ENCODE measurements around the gene DERL2. TPM values are rescaled to one million over a fixed set of nuclear protein-coding genes. Genes with fewer than 3 reads are reported as not detected.

DERL2 gene
- total and polyA plus RNA-seq, 2 experiments from 2014 or later = 38.6 to 160 TPM

DNA sequence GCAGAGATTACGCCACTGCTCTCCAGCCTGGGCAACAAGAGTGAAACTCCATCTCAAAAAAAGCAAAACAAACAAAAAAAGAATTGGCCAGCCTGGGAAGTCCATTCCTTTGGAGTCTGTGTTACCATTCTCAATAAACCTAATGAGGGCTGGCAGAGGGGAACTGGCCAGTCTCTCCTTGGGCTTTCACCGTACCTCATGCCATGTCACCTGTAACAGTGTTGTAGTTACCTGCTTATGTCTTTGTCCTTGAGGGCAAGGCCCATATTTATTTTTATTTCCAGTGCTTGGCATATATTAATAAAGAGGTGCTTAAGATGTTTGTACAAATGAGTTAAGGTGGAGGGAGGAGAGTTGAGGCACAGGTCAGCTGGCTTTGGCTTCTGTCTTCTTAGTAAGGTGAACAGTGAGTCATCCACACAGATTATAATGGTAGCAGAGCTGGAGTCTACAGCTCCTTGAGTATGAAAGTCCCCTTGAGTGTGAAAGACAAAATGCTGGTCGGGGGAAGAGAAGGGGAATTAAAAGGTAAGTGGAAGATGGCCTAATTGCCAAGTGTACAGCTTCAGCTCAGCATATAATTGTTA lies 55.5 kb downstream of the DERL2 start:
- 86 to 93% methylated on average over 3 of the region's 3 CpGs for WGBS, 2 experiments (ENCODE audit: low coverage in 1 of 2, low lambda C conversion rate in 2 of 2, missing lambda C conversion rate in 2 of 2)
- Histone ChIP-seq H3K9me3 (ENCODE audit: low read depth) (no peaks in the 10 kb centered on the region), H3K9me2 (ENCODE audit: insufficient read depth) (no peaks in the 10 kb centered on the region), H3K9ac (no peak overlapping the region), H2AFZ (no peak overlapping the region), H3K79me2 (ENCODE audit: insufficient read depth) (peaks cover 18% of the 10 kb centered on the region), H3K4me1 (ENCODE audit: insufficient read depth) (no peaks in the 10 kb centered on the region), H3K27ac (no peak overlapping the region), H3K36me3 (ENCODE audit: low read depth) (peaks cover 42% of the 10 kb centered on the region), H3F3A (ENCODE audit: insufficient read depth) (peaks cover 27% of the 10 kb centered on the region; the same call in 1 of the 2 replicates), H4K20me1 (ENCODE audit: insufficient read depth) (no peaks in the 10 kb centered on the region), H3K4me2 (ENCODE audit: unreplicated experiment) (no peak overlapping the region), H3K27me3 (replicated peaks; ENCODE audit: insufficient read depth) (no peaks in the 10 kb centered on the region), H3K4me3 (no peak overlapping the region)
- DNase-seq = no peak
- in situ Hi-C loops (cut with MboI) = no loop called here
- TF ChIP-seq EZH2phosphoT487 (IDR thresholded peaks at IDR 0.05; ENCODE audit: insufficient read depth, low read depth) (no peak), EZH2 (IDR thresholded peaks at IDR 0.05; ENCODE audit: insufficient read depth, poor library complexity, severe bottlenecking) (no peak)

DNA sequence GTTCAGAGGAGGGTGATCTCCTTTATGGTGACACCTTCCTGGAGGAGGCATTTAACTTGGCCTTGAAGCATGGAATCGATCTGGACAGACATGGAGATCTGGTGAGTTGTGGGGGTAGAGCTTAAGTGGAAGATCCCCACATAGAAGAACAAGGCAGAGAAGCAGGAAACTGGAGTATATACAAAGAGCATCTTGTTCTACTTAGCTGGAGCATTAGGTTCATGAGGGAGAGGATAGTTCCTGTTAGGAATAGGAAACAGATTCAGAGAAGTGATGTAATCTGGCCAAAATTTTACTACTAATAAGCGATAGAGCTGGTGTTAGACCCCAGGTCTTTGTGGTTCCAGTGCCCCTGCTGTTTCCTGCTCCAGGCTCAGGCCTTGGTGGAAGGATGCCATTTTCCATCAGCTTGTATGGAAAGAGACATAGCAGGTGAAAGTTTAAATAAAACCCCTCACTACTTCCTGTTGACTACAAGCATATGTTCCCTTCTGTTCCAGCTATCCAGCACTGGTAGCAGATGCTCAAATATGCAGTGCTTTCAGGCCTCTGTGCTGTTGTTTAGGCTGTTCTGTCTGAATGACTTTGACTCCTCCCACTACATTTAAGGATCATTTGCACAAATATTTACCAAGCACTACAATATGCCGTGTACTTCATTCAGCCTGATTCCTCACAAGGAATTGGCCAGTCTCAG lies 56.6 kb downstream of the DERL2 start:
- no peaks in the 10 kb centered on the region for H3K9me3 ChIP-seq (ENCODE audit: low read depth)
- 0 out of 2 replicates have a peak, but pooled peaks cover 7% of the 10 kb centered on the region for H3K79me2 ChIP-seq (ENCODE audit: insufficient read depth)
- TF ChIP-seq EZH2 (IDR thresholded peaks at IDR 0.05; ENCODE audit: insufficient read depth, poor library complexity, severe bottlenecking) = no peak
- TF ChIP-seq EZH2phosphoT487 (IDR thresholded peaks at IDR 0.05; ENCODE audit: insufficient read depth, low read depth) = no peak
- 14 to 24% methylated on average over 3 of the region's 3 CpGs for WGBS, 2 experiments (ENCODE audit: low coverage in 1 of 2, low lambda C conversion rate in 2 of 2, missing lambda C conversion rate in 2 of 2)
- no peaks in the 10 kb centered on the region for H3K9me2 ChIP-seq (ENCODE audit: insufficient read depth)
- H3K4me3 ChIP-seq = no peak overlapping the region
- no peak overlapping the region for H3K27ac ChIP-seq
- no peak for DNase-seq
- H3K36me3 ChIP-seq (ENCODE audit: low read depth) = peaks cover 36% of the 10 kb centered on the region
- H3K9ac ChIP-seq = no peak overlapping the region
- H3K4me1 ChIP-seq (ENCODE audit: insufficient read depth) = no peaks in the 10 kb centered on the region
- no peaks in the 10 kb centered on the region for H4K20me1 ChIP-seq (ENCODE audit: insufficient read depth)
- in situ Hi-C loops (cut with MboI) = no loop called here
- H3F3A ChIP-seq (ENCODE audit: insufficient read depth) = peaks cover 27% of the 10 kb centered on the region; the same call in 1 of the 2 replicates
- H2AFZ ChIP-seq = no peak overlapping the region
- H3K4me2 ChIP-seq (ENCODE audit: unreplicated experiment) = no peak overlapping the region
- no peaks in the 10 kb centered on the region for H3K27me3 ChIP-seq (replicated peaks; ENCODE audit: insufficient read depth)

DNA sequence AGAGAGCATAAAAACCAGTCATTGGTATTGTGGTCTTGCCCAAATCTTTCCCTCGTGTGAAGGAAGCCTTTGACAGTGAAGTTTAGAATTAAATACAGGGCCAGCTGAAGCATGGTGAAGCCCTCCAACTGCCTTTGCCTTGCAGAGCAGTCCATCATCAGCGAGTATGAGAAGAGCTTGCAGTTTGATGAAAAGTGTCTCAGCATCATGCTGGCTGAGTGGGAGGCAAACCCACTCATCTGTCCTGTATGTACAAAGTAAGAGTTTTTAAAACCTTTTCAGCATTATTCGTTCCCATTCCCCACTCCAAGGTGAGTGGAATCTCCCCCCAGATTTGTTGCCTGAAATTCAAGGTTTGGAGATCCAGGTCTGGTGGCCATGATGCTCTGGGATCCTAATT lies 60.2 kb downstream of the DERL2 start:
- no peak for DNase-seq
- in situ Hi-C loops (cut with MboI) = no loop called here
- no peak overlapping the region for H2AFZ ChIP-seq
- no peak overlapping the region for H3K4me3 ChIP-seq
- H3K27me3 ChIP-seq (replicated peaks; ENCODE audit: insufficient read depth) = no peaks in the 10 kb centered on the region
- H4K20me1 ChIP-seq (ENCODE audit: insufficient read depth) = no peaks in the 10 kb centered on the region
- TF ChIP-seq EZH2phosphoT487 (IDR thresholded peaks at IDR 0.05; ENCODE audit: insufficient read depth, low read depth) = no peak
- no peak for TF ChIP-seq EZH2 (IDR thresholded peaks at IDR 0.05; ENCODE audit: insufficient read depth, poor library complexity, severe bottlenecking)
- no peak overlapping the region for H3K27ac ChIP-seq
- peaks cover 11% of the 10 kb centered on the region; the same call in 1 of the 2 replicates for H3K79me2 ChIP-seq (ENCODE audit: insufficient read depth)
- H3K9ac ChIP-seq = no peak overlapping the region
- no peak overlapping the region for H3K4me2 ChIP-seq (ENCODE audit: unreplicated experiment)
- peaks cover 11% of the 10 kb centered on the region; the same call in 1 of the 2 replicates for H3F3A ChIP-seq (ENCODE audit: insufficient read depth)
- no peaks in the 10 kb centered on the region for H3K9me2 ChIP-seq (ENCODE audit: insufficient read depth)
- no peaks in the 10 kb centered on the region for H3K9me3 ChIP-seq (ENCODE audit: low read depth)
- peaks cover 14% of the 10 kb centered on the region for H3K4me1 ChIP-seq (ENCODE audit: insufficient read depth)
- peaks cover 12% of the 10 kb centered on the region for H3K36me3 ChIP-seq (ENCODE audit: low read depth)
- WGBS, 2 experiments (ENCODE audit: low coverage in 1 of 2, low lambda C conversion rate in 2 of 2, missing lambda C conversion rate in 2 of 2) = 44 to 53% methylated on average over 3 of the region's 3 CpGs

DNA sequence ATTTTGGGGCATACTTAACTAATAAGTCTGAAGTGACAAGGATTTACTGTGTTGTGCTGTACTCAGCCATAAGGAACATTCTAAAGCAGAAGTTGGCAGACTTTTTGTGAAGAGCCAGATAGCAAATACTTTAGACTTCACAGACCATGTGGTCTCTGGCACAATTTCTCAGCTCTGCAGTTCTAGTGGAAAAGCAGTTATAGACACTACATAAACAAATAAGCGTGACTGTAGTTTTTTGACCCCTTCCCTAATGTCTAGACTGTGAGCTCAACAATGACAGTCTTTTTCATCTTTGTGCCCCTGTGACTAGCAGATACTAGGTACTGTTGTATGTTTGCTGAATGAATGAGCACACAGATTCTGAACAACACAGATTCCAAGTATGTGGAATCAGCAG lies 61.1 kb downstream of the DERL2 start:
- Histone ChIP-seq H3K27me3 (replicated peaks; ENCODE audit: insufficient read depth) (no peaks in the 10 kb centered on the region), H3K4me3 (no peak overlapping the region), H3K27ac (no peak overlapping the region), H2AFZ (no peak overlapping the region), H3K79me2 (ENCODE audit: insufficient read depth) (peaks cover 16% of the 10 kb centered on the region; the same call in 1 of the 2 replicates), H3K36me3 (ENCODE audit: low read depth) (peaks cover 12% of the 10 kb centered on the region), H3K9me2 (ENCODE audit: insufficient read depth) (no peaks in the 10 kb centered on the region), H3K9me3 (ENCODE audit: low read depth) (no peaks in the 10 kb centered on the region), H3K9ac (no peak overlapping the region), H3F3A (ENCODE audit: insufficient read depth) (peaks cover 11% of the 10 kb centered on the region; the same call in 1 of the 2 replicates), H4K20me1 (ENCODE audit: insufficient read depth) (no peaks in the 10 kb centered on the region), H3K4me2 (ENCODE audit: unreplicated experiment) (no peak overlapping the region), H3K4me1 (ENCODE audit: insufficient read depth) (peaks cover 17% of the 10 kb centered on the region)
- in situ Hi-C loops (cut with MboI) = no loop called here
- no peak for DNase-seq
- WGBS, 2 experiments (ENCODE audit: low coverage in 1 of 2, low lambda C conversion rate in 2 of 2, missing lambda C conversion rate in 2 of 2) = 82 to 96% methylated on average over 1 of the region's 1 CpG
- no peak for TF ChIP-seq EZH2phosphoT487 (IDR thresholded peaks at IDR 0.05; ENCODE audit: insufficient read depth, low read depth)
- TF ChIP-seq EZH2 (IDR thresholded peaks at IDR 0.05; ENCODE audit: insufficient read depth, poor library complexity, severe bottlenecking) = no peak
